Measurements from ENCODE around the gene ID4.

ID4 gene

DNA sequence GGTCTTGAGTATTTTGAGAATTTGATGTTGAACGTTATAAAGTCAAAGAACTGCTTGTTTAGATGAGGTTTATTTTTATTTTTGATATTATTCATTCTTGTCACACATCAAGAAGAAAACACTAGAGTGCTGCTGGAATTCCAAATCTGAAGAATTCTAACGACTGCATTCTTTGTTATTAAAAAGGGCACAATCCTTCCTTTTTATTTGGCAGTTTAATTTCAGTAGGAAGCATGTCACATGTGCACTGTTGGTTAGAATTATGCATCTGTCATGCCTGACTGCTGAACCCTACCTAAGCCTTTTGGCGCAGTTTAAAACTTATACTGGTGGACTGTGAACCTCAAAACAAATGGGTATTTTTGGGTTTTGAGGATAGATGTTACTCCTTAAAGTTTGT lies 4.0 kb downstream of the ID4 start:
- Histone ChIP-seq H3K4me3 (ENCODE audit: low read depth, low read length) (peak overlapping the region; percentile 94), H3K36me3 (ENCODE audit: control insufficient read depth in 2 of 2, insufficient read depth in 1 of 2, low read length in 2 of 2) (peaks cover 10 to 16% of the 10 kb centered on the region in 2 experiments; a peak in 2 of 3 replicates), H3K9me3 (ENCODE audit: control insufficient read depth, insufficient read depth, low read depth, low read length) (no peaks in the 10 kb centered on the region), H3K27ac (ENCODE audit: extremely low read depth, low read depth, low read length) (peak overlapping the region; percentile 19; the same call in 1 of the 2 replicates), H3K4me1 (ENCODE audit: control insufficient read depth, insufficient read depth, low read length) (peaks cover 25% of the 10 kb centered on the region)
- POLR2A ChIA-PET = interaction anchor here (0.7 kb wide), 1 partner anchor 12 kb away, joined by 3 read pairs; no protein-coding TSS in a partner anchor
- CTCF ChIA-PET = interaction anchor here (1.5 to 2.0 kb wide), 2 partner anchors 10 to 28 kb away, joined by 5 to 12 read pairs; no protein-coding TSS in a partner anchor
- TF ChIP-seq WT1 (tag by site-specific recombination; IDR thresholded peaks at IDR 0.05) = no peak
- TF ChIP-seq, protein P1, sequence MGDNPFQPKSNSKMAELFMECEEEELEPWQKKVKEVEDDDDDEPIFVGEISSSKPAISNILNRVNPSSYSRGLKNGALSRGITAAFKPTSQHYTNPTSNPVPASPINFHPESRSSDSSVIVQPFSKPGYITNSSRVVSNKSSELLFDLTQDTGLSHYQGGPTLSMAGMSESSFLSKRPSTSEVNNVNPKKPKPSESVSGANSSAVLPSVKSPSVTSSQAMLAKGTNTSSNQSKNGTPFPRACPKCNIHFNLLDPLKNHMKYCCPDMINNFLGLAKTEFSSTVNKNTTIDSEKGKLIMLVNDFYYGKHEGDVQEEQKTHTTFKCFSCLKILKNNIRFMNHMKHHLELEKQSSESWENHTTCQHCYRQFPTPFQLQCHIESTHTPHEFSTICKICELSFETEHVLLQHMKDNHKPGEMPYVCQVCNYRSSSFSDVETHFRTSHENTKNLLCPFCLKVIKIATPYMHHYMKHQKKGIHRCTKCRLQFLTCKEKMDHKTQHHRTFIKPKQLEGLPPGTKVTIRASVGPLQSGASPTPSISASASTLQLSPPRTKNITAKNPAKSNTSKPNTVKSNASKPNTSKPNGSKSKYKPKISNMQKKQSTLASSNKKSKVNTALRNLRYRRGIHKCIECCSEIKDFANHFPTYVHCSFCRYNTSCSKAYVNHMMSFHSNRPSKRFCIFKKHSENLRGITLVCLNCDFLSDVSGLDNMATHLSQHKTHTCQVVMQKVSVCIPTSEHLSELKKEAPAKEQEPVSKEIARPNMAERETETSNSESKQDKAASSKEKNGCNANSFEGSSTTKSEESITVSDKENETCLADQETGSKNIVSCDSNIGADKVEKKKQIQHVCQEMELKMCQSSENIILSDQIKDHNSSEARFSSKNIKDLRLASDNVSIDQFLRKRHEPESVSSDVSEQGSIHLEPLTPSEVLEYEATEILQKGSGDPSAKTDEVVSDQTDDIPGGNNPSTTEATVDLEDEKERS (tag by site-specific recombination; IDR thresholded peaks at IDR 0.05) = no peak
- TF ChIP-seq FEZF1 (tag by site-specific recombination; IDR thresholded peaks at IDR 0.05) = peak; percentile 59; the same call in 1 of the 2 replicates
- TF ChIP-seq, protein P2, sequence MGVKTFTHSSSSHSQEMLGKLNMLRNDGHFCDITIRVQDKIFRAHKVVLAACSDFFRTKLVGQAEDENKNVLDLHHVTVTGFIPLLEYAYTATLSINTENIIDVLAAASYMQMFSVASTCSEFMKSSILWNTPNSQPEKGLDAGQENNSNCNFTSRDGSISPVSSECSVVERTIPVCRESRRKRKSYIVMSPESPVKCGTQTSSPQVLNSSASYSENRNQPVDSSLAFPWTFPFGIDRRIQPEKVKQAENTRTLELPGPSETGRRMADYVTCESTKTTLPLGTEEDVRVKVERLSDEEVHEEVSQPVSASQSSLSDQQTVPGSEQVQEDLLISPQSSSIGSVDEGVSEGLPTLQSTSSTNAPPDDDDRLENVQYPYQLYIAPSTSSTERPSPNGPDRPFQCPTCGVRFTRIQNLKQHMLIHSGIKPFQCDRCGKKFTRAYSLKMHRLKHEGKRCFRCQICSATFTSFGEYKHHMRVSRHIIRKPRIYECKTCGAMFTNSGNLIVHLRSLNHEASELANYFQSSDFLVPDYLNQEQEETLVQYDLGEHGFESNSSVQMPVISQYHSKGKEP (tag by site-specific recombination; IDR thresholded peaks at IDR 0.05) = peak; percentile 56
- TF ChIP-seq, protein P3, sequence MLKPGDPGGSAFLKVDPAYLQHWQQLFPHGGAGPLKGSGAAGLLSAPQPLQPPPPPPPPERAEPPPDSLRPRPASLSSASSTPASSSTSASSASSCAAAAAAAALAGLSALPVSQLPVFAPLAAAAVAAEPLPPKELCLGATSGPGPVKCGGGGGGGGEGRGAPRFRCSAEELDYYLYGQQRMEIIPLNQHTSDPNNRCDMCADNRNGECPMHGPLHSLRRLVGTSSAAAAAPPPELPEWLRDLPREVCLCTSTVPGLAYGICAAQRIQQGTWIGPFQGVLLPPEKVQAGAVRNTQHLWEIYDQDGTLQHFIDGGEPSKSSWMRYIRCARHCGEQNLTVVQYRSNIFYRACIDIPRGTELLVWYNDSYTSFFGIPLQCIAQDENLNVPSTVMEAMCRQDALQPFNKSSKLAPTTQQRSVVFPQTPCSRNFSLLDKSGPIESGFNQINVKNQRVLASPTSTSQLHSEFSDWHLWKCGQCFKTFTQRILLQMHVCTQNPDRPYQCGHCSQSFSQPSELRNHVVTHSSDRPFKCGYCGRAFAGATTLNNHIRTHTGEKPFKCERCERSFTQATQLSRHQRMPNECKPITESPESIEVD (tag by site-specific recombination; IDR thresholded peaks at IDR 0.05) = peak; percentile 60
- TF ChIP-seq EGR2 (tag by site-specific recombination; IDR thresholded peaks at IDR 0.05; ENCODE audit: low read depth) = no peak
- TF ChIP-seq ZNF404 (tag by site-specific recombination; IDR thresholded peaks at IDR 0.05) = no peak
- TF ChIP-seq ZBTB8A (tag by site-specific recombination; IDR thresholded peaks at IDR 0.05) = 0 out of 2 replicates have a peak, but pooled peaks have one; percentile 22
- no peak for TF ChIP-seq ZNF221 (tag by site-specific recombination; IDR thresholded peaks at IDR 0.05; ENCODE audit: borderline replicate concordance)
- TF ChIP-seq OSR2 (tag by site-specific recombination; IDR thresholded peaks at IDR 0.05) = 0 out of 2 replicates have a peak, but pooled peaks have one; percentile 39
- no peak for TF ChIP-seq ZNF843 (tag by site-specific recombination; IDR thresholded peaks at IDR 0.05)

DNA sequence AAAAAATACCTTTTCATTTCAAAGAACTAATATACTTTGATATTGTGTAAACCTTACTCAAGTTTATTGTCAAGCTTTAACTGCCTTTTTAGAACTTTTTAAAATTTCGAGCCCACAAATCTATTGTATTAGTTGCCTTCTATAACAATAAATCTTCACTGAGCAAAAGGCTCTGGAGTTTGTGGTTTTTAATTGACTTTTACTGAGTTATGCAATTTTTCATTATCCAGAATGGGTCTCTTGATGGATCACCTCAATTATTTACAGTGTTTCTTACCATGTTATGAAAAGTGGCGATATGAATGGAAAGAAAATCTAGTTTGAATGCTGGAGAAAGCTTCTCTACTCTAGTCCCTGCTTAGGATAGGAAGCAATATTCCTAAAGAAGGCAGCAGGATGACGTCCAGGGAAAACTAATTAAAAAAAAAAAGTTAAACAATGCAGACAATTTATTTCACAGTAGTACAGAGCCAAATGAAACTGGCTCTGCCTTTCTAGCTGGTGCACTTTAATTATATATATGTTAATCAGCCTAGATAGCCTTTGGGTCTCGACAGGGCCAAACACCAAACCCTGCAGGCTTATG lies 5.0 kb downstream of the ID4 start:
- Histone ChIP-seq H3K4me3 (ENCODE audit: low read depth, low read length) (no peak overlapping the region), H3K36me3 (ENCODE audit: control insufficient read depth in 2 of 2, insufficient read depth in 1 of 2, low read length in 2 of 2) (peaks cover 10 to 16% of the 10 kb centered on the region in 2 experiments; a peak in 2 of 3 replicates), H3K4me1 (ENCODE audit: control insufficient read depth, insufficient read depth, low read length) (peaks cover 22% of the 10 kb centered on the region), H3K9me3 (ENCODE audit: control insufficient read depth, insufficient read depth, low read depth, low read length) (no peaks in the 10 kb centered on the region), H3K27ac (ENCODE audit: extremely low read depth, low read depth, low read length) (peak overlapping the region; percentile 19; the same call in 1 of the 2 replicates)
- ChIA-PET CTCF (interaction anchor here (1.5 to 2.0 kb wide), 2 partner anchors 9 to 29 kb away, joined by 5 to 12 read pairs; no protein-coding TSS in a partner anchor), POLR2A (interaction anchor here (0.6 to 1.3 kb wide), 2 partner anchors 38 to 323 kb away, joined by 3 read pairs; no protein-coding TSS in a partner anchor)
- TF ChIP-seq, protein P4, sequence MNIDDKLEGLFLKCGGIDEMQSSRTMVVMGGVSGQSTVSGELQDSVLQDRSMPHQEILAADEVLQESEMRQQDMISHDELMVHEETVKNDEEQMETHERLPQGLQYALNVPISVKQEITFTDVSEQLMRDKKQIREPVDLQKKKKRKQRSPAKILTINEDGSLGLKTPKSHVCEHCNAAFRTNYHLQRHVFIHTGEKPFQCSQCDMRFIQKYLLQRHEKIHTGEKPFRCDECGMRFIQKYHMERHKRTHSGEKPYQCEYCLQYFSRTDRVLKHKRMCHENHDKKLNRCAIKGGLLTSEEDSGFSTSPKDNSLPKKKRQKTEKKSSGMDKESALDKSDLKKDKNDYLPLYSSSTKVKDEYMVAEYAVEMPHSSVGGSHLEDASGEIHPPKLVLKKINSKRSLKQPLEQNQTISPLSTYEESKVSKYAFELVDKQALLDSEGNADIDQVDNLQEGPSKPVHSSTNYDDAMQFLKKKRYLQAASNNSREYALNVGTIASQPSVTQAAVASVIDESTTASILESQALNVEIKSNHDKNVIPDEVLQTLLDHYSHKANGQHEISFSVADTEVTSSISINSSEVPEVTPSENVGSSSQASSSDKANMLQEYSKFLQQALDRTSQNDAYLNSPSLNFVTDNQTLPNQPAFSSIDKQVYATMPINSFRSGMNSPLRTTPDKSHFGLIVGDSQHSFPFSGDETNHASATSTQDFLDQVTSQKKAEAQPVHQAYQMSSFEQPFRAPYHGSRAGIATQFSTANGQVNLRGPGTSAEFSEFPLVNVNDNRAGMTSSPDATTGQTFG (tag by site-specific recombination; IDR thresholded peaks at IDR 0.05; ENCODE audit: borderline replicate concordance) = no peak
- TF ChIP-seq BCL11B (tag by site-specific recombination; IDR thresholded peaks at IDR 0.05; ENCODE audit: low read depth) = no peak
- TF ChIP-seq ZNF76 (tag by site-specific recombination; IDR thresholded peaks at IDR 0.05; ENCODE audit: borderline replicate concordance, low read depth) = 0 out of 2 replicates have a peak, but pooled peaks have one; percentile 24
- TF ChIP-seq, protein P5, sequence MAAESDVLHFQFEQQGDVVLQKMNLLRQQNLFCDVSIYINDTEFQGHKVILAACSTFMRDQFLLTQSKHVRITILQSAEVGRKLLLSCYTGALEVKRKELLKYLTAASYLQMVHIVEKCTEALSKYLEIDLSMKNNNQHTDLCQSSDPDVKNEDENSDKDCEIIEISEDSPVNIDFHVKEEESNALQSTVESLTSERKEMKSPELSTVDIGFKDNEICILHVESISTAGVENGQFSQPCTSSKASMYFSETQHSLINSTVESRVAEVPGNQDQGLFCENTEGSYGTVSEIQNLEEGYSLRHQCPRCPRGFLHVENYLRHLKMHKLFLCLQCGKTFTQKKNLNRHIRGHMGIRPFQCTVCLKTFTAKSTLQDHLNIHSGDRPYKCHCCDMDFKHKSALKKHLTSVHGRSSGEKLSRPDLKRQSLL (tag by site-specific recombination; IDR thresholded peaks at IDR 0.05) = peak; percentile 68; the same call in 1 of the 2 replicates
- TF ChIP-seq ZBTB7A (tag by site-specific recombination; IDR thresholded peaks at IDR 0.05; ENCODE audit: low read depth) = no peak
- TF ChIP-seq, protein P6, sequence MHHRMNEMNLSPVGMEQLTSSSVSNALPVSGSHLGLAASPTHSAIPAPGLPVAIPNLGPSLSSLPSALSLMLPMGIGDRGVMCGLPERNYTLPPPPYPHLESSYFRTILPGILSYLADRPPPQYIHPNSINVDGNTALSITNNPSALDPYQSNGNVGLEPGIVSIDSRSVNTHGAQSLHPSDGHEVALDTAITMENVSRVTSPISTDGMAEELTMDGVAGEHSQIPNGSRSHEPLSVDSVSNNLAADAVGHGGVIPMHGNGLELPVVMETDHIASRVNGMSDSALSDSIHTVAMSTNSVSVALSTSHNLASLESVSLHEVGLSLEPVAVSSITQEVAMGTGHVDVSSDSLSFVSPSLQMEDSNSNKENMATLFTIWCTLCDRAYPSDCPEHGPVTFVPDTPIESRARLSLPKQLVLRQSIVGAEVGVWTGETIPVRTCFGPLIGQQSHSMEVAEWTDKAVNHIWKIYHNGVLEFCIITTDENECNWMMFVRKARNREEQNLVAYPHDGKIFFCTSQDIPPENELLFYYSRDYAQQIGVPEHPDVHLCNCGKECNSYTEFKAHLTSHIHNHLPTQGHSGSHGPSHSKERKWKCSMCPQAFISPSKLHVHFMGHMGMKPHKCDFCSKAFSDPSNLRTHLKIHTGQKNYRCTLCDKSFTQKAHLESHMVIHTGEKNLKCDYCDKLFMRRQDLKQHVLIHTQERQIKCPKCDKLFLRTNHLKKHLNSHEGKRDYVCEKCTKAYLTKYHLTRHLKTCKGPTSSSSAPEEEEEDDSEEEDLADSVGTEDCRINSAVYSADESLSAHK (tag by site-specific recombination; IDR thresholded peaks at IDR 0.05) = peak; percentile 41; the same call in 1 of the 2 replicates
- no peak for TF ChIP-seq HOXA7 (CRISPR knock-in tag; IDR thresholded peaks at IDR 0.05; ENCODE audit: borderline replicate concordance)
- TF ChIP-seq ZNF544 (tag by site-specific recombination; IDR thresholded peaks at IDR 0.05) = no peak
- TF ChIP-seq ZBTB21 (tag by site-specific recombination; IDR thresholded peaks at IDR 0.05) = no peak
- no peak for TF ChIP-seq ZBTB8A (tag by site-specific recombination; IDR thresholded peaks at IDR 0.05)
